Activated CD8-positive, alpha-beta memory T cell treated with anti-CD3 and anti-CD28 coated beads for 24 hours (primary cell): ENCODE data around the gene ABHD16A.
A peak's percentile ranks its signal among the peaks of the same experiment; 100 is the strongest.

Source experiments
- DNase-seq: peaks from one replicate; pipeline ENCODE4 v3.0.0-alpha.2; 2020

The ABHD16A gene

GRCh38 chr6:31702819-31703716 lies at the start of gene ABHD16A:
Gene ABHD16A (minus strand): TSS chr6:31703324. CDS start chr6:31703281, 43 bp downstream.
- DNase-seq = peak; percentile 98

GRCh38 chr6:31752739-31753319 lies 49.7 kb upstream of the ABHD16A start:
- DNase-seq = no peak

- DNase-seq = no peak
Measured at GRCh38 chr6:31750411-31751022, 47.4 kb upstream of the ABHD16A start.

DNA sequence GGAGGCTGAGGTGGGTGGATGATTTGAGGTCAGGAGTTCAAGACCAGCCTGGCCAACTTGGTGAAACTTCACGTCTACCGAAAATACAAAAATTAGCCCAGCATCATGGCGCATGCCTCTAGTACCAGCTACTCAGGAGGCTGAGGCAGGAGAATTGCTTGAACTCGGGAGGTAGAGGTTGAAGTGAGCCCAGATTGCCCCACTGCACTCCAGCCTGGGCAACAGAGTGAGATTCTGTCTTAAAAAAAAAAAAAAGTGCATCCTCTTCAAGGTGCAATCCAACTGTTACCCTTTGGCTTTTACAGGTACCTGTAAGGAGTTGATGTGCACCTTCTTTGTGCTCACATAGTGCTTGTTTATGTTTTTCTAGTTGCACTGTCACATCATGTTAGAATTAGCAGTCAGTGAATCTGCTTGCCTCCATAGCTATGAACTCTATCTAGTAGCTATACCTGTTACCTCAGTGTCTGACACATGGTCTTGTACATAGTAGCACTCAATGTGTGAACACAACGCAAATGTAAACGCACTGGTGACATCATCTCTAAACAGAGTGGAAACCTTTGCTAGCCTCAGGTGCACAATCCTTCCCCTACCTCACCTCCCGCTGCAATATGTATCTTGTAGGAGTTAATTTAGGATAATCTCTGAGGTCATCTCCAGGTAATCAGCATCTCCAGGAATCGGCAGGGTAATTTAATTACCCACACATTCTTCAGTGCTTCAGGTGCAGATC lies 46.3 kb upstream of the ABHD16A start:
- no peak for DNase-seq

DNA sequence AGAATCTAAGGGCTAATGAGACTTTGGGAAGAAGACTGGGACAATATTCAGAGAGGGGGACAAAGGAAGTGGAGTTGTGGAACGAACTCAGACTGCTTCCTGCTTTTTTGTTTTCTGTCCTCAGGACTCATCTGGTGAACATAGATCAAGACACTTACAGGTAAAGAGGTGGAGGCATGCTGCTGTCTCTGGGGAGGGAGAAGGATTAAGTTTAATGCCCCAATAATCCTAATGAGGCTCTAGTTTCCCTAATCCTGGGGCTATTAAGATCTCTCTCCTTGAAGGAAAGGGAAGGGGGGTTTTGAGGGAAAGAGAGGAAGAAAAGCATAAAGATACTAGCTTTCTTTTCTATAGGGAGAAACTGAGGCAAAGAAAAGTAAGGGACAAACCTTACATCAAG lies 41.3 kb upstream of the ABHD16A start:
- DNase-seq = no peak

GRCh38 chr6:31742894-31743293 lies 39.8 kb upstream of the ABHD16A start:
- no peak for DNase-seq

DNA sequence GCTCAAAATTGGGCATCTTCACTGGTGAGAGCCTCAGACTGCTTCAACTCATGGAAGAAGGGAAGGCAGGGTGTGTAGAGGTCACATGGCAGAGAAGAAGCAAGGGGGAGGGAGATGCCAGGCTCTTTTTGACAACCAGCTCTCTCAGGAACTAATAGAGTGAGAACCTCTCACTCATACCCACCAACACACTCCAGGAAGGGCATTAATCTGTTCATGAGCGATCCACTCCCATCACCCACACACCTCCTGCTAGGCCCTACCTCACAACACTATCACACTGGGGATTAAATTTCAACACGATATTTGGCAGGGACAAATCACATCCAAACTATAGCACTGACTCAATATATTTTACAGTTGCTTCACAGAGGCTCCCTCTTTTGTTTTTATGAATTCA lies 38.7 kb upstream of the ABHD16A start:
- DNase-seq = no peak

GRCh38 chr6:31740397-31741223 lies 37.5 kb upstream of the ABHD16A start:
- DNase-seq = no peak

- peak; percentile 96 for DNase-seq
Measured at GRCh38 chr6:31739639-31740396, 36.7 kb upstream of the ABHD16A start, which contains the start of gene MSH5. Gene MSH5 (plus strand): TSS chr6:31740005. CDS start chr6:31740467, 462 bp downstream.

DNA sequence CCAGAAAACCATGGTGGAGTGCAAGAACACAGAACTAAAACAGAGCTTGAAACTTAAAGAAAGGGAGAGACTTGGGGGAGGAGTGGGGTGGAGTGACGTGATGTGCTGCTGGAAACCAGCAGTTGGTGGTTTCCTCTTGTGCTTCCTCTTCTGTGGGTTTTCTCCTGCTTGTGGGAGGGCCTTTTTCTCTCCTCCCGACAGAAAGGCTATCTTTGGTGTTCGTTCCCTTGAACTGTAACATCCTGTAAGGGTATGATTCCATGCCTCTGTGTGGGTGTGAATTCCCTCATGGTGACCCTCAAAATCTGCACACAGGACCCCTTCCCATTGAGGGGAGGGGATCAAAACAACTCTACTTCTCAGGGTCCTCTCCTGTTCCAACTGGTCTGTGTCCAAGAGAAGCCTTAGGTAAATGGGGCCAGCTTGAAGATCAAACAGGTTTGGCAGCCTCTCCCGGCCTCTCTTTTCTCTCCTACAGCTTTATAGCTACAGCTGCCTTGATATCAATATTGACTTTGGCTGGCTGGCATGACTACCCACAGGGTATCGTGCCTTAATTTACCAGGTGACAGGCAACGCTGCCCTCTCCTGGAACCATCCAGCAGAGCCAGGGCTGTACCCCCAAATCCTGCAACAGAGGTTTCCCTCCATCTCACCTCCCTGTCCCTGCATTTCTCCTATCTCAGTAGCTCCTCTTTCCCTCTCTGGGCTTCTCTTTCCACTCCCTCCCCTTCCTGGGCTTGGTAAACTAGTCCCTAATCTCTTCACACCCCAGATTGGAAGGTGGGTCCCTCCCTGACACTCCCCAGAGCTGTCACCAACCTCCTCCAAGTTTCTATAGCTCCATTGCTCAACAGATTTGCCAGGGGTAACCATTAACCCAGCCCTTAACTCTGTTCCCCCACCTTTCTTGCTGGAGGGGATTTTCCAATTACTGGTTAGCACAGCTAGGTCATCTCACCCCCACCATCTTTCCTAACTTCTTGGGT lies 35.2 kb upstream of the ABHD16A start:
- peak; percentile 71 for DNase-seq

- no peak for DNase-seq
Measured at GRCh38 chr6:31737315-31737990, 34.3 kb upstream of the ABHD16A start.

DNA sequence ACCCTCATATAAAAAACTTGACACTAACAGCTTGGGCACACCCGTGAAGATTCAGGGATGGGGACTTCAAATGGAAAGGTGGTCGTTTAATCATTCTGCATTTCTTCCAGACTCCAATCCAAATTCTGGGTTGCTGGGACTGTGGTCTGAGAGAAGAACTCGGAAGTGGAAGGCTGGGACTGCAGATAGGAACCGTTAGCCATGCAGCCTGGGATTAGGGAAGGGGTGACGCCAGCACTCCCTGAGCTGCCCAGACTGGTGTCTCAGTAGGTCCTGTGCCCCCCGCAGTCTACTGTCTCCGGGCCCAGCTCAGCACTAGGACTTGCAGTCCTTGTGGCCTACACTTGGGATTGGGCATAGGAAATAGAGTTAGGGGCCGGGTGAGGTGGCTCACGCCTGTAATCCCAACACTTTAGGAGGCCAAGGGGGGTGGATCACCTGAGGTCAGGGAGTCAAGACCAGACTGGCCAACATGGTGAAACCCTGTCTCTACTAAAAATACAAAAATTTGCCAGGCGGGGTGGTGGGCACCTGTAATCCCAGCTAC lies 33.7 kb upstream of the ABHD16A start:
- DNase-seq = no peak

DNA sequence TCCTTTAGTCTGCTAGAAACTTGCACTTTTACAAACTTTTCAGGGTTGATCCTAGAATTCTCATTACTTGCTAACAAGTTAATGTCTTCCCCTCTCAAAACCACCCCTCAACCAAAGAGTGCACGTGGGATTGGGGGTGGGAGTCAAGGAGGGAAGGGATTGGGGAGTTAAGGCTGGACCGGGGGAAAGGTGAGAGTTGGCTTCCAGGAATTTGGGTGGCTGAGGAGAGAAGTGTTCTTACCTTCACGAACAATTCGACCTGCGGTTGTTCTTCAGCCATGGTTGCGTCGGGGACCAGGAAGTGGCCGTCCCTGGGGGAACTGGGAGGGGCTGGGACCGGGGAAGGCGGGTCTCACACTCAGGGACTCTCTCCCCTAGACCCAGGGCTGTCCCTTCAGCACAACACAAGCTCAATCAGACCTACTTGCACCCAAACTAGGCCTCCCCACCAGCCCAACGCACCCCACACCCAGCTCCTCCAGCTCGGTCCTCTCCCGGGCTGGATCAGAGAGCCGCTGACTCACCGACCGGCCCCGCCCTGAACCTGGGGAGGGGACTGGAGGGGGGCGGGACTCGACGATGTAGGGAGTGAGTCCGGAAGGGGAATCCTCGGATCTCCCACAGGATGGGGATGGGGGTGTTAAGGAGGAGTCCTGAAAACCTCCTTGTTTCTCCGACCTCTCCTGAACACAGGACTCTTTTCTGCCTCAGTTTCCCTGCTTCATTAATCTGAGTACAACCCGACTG lies 33.1 kb upstream of the ABHD16A start, which contains the start of gene CLIC1:
Gene CLIC1, minus strand, starts transcription at position 510 of the 747 bp plus-strand sequence. Its CDS starts 230 bp downstream, at position 280.
- DNase-seq = peak; percentile 89

- peak; percentile 81 for DNase-seq
Measured at GRCh38 chr6:31734821-31735406, 31.8 kb upstream of the ABHD16A start.

DNA sequence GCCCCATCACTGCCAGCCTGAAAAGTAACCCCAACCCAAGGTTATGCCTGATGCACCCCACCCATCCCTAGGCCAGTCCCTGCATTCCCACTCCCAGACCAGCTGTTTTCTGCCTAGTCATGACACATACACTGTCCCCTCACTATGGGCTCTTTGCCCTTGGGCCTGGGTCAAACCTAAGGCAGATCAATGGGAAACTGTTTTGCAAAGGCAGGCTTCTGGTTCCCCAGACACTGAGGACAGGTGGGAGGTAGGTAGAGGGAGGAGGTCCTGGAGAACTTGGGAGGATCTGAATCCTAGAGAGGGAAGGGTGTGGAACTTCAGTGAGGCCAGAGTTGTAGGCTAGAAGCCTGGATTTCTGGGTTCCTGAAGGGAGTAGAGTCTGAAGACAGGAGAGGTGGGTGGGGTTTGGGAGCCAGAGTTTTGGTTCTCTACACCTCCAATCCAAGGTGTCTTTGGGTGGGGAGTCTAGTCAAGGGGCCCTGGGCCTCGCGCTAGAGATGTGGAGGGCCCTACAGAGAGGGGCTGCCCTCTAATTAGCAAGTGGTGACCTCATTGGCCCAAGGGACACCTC lies 31.2 kb upstream of the ABHD16A start:
- no peak for DNase-seq

DNA sequence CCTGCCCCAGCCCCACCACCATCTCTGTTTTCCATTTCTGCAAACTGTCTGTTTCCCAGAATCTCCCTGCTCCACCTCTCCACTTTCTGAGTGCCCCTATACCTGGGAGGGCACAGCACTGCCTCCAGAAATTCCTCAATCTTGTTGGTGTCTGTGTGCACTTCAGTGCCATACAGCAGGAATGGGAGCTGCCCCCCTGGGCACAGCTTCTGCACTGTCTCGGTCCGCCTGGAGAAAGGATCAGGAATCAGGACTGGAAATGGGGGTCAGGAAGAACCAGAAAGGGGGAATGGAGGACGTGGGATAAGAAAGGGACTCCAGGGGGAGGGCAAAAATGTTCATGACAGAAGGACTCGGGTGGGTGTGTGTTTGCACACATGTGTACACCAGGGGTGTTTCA lies 30.6 kb upstream of the ABHD16A start:
- no peak for DNase-seq

- DNase-seq = no peak
Measured at GRCh38 chr6:31732029-31732428, 28.9 kb upstream of the ABHD16A start.
